GM12892 (cell line): ENCODE data around the gene ALDH1B1.

Experiments
- POLR2A ChIP-seq: IDR thresholded peaks from 2 replicates; pipeline ENCODE4 v1.6.1; 2011; ENCODE audit warnings: low read depth, low read length, control low read depth
- POLR2AphosphoS5 ChIP-seq: IDR thresholded peaks from 2 replicates; pipeline ENCODE4 v1.6.1; 2011; ENCODE audit warnings: low read depth, low read length, control low read depth

DNA sequence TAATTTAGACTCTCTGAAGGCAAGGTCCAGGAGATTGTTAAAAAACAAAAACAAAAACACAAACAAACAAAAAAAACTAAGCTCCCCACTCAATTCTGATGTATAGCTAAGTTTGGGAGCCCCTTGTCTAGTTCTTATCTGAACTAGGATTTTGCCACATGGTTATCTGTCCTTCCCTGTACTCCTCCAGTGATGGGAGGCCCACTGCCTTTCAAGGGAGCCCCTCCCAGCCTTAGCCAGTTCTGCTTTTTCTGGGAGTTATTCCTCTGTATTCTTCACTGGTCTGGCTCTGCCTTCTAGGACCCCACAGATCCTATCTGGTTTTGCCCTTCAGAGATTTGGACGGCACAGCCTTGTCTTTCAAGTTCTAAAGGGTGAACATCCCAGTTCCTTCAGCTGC lies 2.1 kb upstream of the ALDH1B1 start:
- no peak for TF ChIP-seq POLR2A
- no peak for TF ChIP-seq POLR2AphosphoS5
